Measurements from ENCODE around the gene WDR20. TPM values are rescaled to one million over a fixed set of nuclear protein-coding genes. Genes with fewer than 3 reads are reported as not detected.

The WDR20 gene
- total and polyA plus RNA-seq, 2 of the 8 experiments (the other 6 are each of a cell fraction or from before 2014, with no cell fraction given), result 11.2 to 26.7 TPM

DNA sequence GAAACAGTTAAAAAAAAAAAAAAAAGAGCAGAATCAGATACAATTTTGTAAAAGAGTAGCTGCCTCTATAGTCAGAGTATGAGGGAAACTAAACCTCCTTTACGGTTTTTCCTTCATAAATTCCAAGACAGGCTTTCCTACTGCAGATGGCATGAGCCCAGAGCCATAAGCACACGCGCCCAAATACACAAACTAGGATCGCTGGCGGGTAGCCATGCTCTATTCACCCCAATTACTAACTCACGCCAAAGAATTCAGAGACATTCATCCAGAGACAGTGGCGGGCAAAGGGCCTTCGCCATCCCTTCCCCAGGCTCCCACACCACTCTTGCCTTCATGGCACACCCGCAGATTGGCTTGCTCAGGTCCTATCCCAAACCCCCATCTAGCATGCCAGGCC, 117.0 kb downstream of the WDR20 start:
- no peak overlapping the region for H2AK5ac ChIP-seq (ENCODE audit: low read depth, low read length)
- H2BK5ac ChIP-seq (ENCODE audit: low read depth, low read length), result no peak overlapping the region
- H3K4ac ChIP-seq (replicated peaks; ENCODE audit: insufficient read length, low read depth, low read length), result no peak overlapping the region
- no peak overlapping the region for H3K56ac ChIP-seq (replicated peaks; ENCODE audit: insufficient read length, low read depth, low read length)
- no peak overlapping the region for H3K9ac ChIP-seq (replicated peaks in 1 of 4; ENCODE audit: extremely low read depth in 1 of 4, low read depth in 3 of 4, low read length in 3 of 4)
- H3K23ac ChIP-seq (ENCODE audit: insufficient read length), result no peak overlapping the region
- H3K36me3 ChIP-seq (ENCODE audit: control insufficient read depth in 2 of 4, insufficient read depth in 4 of 4, low read length in 3 of 4), result no peaks in the 10 kb centered on the region
- H2AFZ ChIP-seq (ENCODE audit: low read length), result no peak overlapping the region
- TF ChIP-seq BRCA1 (IDR thresholded peaks at IDR 0.05; ENCODE audit: low read depth, low read length), result no peak
- TF ChIP-seq, protein P1, sequence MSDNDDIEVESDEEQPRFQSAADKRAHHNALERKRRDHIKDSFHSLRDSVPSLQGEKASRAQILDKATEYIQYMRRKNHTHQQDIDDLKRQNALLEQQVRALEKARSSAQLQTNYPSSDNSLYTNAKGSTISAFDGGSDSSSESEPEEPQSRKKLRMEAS (IDR thresholded peaks at IDR 0.05), result no peak
- TF ChIP-seq GTF2F1 (IDR thresholded peaks at IDR 0.05; ENCODE audit: borderline replicate concordance, low read depth, low read length), result no peak
- no peak for TF ChIP-seq CEBPB (IDR thresholded peaks at IDR 0.05; ENCODE audit: low read depth, low read length)
- TF ChIP-seq POU5F1 (IDR thresholded peaks at IDR 0.05; ENCODE audit: low read depth, low read length), result no peak
- H2BK12ac ChIP-seq (ENCODE audit: low read depth, low read length), result no peak overlapping the region
- no peaks in the 10 kb centered on the region; a peak in 1 of 7 replicates for H3K27me3 ChIP-seq (replicated peaks in 1 of 4; ENCODE audit: control insufficient read depth in 3 of 4, extremely low read depth in 1 of 4, insufficient read depth in 3 of 4, low read length in 3 of 4)
- no peaks in the 10 kb centered on the region for H3K9me3 ChIP-seq (ENCODE audit: insufficient read depth in 2 of 2, low read depth in 1 of 2, low read length in 1 of 2)
- no peaks in the 10 kb centered on the region for H4K20me1 ChIP-seq (replicated peaks in 1 of 2; ENCODE audit: control insufficient read depth in 1 of 2, insufficient read depth in 2 of 2, low read length in 2 of 2)
- H4K5ac ChIP-seq (ENCODE audit: insufficient read length, low read depth, low read length), result no peak overlapping the region
- H3K14ac ChIP-seq (ENCODE audit: insufficient read length), result no peak overlapping the region
- no peak overlapping the region for H3K27ac ChIP-seq (ENCODE audit: low read depth, low read length)
- WGBS, 2 experiments (ENCODE audit: extremely low coverage in 1 of 2, insufficient coverage in 1 of 2, insufficient read length in 1 of 2, insufficient replicate concordance in 2 of 2, low coverage in 1 of 2, low lambda C conversion rate in 2 of 2, missing lambda C conversion rate in 1 of 2), result 91% methylated on average over 9 of the region's 9 CpGs; no CpG with 5 or more reads in 1 of the 2 experiments
- H4K91ac ChIP-seq (replicated peaks; ENCODE audit: insufficient read length, low read length), result no peak overlapping the region
- DNase-seq (ENCODE audit: low read depth in 1 of 2, low spot score in 2 of 2) (no peak), FAIRE-seq (no peak)
- H4K8ac ChIP-seq (ENCODE audit: extremely low read depth, insufficient read depth, low read length), result no peak overlapping the region
- POLR2A ChIA-PET (ENCODE audit: partially characterized antibody), result interaction anchor here (0.6 kb wide), 1 partner anchor 1820 kb away, joined by 3 read pairs; no protein-coding TSS in a partner anchor
- no peak overlapping the region for H3K4me3 ChIP-seq (ENCODE audit: extremely low read depth in 1 of 4, insufficient read depth in 2 of 4, low read depth in 3 of 4, low read length in 4 of 4)
- H3K18ac ChIP-seq (ENCODE audit: extremely low read depth, low read length), result no peak overlapping the region
- no peaks in the 10 kb centered on the region; a peak in 1 of 7 replicates for H3K4me1 ChIP-seq (replicated peaks in 1 of 4; ENCODE audit: control insufficient read depth in 3 of 4, insufficient read depth in 4 of 4, low read length in 3 of 4)
- CTCF ChIA-PET (ENCODE audit: partially characterized antibody), result interaction anchor here (1.0 to 1.4 kb wide), 5 partner anchors 8 to 230 kb away, joined by 3 read pairs; no protein-coding TSS in a partner anchor
- no peaks in the 10 kb centered on the region for H3K79me1 ChIP-seq (ENCODE audit: low read depth, low read length)
- H2BK15ac ChIP-seq (ENCODE audit: low read length), result no peak overlapping the region
- H2BK120ac ChIP-seq (replicated peaks; ENCODE audit: low read depth, low read length), result no peak overlapping the region
- H3K4me2 ChIP-seq (ENCODE audit: insufficient read depth in 1 of 2, low read depth in 2 of 2, low read length in 2 of 2), result no peak overlapping the region
- no peak overlapping the region for H2BK20ac ChIP-seq (ENCODE audit: low read length)
- H3K23me2 ChIP-seq (ENCODE audit: low read depth, low read length), result no peaks in the 10 kb centered on the region
- H3K79me2 ChIP-seq (ENCODE audit: control insufficient read depth in 1 of 2, insufficient read depth in 2 of 2, low read length in 2 of 2), result no peaks in the 10 kb centered on the region
